ENCODE results near the gene IFRD2. TPM values are rescaled to one million over a fixed set of nuclear protein-coding genes. Genes with fewer than 3 reads are reported as not detected.

Gene IFRD2
- total and polyA plus RNA-seq, 2 of the 13 experiments (the other 11 are each of a cell fraction or from before 2014, with no cell fraction given), result 32.8 to 96.1 TPM

- CTCF ChIA-PET (ENCODE audit: low intra/inter-chr PET ratio, low total read pairs), result no interaction called here
- TF ChIP-seq CEBPZ (IDR thresholded peaks at IDR 0.05; ENCODE audit: low read length), result no peak
- no peak for TF ChIP-seq ZNF354B (CRISPR knock-in tag; IDR thresholded peaks at IDR 0.05)
- TF ChIP-seq HOXA5 (CRISPR knock-in tag; IDR thresholded peaks at IDR 0.05), result no peak
- no peak for TF ChIP-seq SMC3 (IDR thresholded peaks at IDR 0.05; ENCODE audit: low read length)
- TF ChIP-seq, protein P1, sequence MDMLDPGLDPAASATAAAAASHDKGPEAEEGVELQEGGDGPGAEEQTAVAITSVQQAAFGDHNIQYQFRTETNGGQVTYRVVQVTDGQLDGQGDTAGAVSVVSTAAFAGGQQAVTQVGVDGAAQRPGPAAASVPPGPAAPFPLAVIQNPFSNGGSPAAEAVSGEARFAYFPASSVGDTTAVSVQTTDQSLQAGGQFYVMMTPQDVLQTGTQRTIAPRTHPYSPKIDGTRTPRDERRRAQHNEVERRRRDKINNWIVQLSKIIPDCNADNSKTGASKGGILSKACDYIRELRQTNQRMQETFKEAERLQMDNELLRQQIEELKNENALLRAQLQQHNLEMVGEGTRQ (IDR thresholded peaks at IDR 0.05; ENCODE audit: low read depth, low read length), result no peak
- TF ChIP-seq, protein P1 (CRISPR knock-in tag; IDR thresholded peaks at IDR 0.05; ENCODE audit: borderline replicate concordance), result no peak
- no peak for TF ChIP-seq ZNF253 (CRISPR knock-in tag; IDR thresholded peaks at IDR 0.05; ENCODE audit: borderline replicate concordance)
- no peak for TF ChIP-seq FOXK1 (CRISPR knock-in tag; IDR thresholded peaks at IDR 0.05; ENCODE audit: borderline replicate concordance, low read depth)
- TF ChIP-seq ZNF775 (CRISPR knock-in tag; IDR thresholded peaks at IDR 0.05; ENCODE audit: borderline replicate concordance), result no peak
- no peak for TF ChIP-seq MED13 (CRISPR knock-in tag; IDR thresholded peaks at IDR 0.05)
- no peak for TF ChIP-seq ELF1 (CRISPR knock-in tag; IDR thresholded peaks at IDR 0.05)
- TF ChIP-seq RCOR2 (CRISPR knock-in tag; IDR thresholded peaks at IDR 0.05), result no peak
- TF ChIP-seq, protein P2, sequence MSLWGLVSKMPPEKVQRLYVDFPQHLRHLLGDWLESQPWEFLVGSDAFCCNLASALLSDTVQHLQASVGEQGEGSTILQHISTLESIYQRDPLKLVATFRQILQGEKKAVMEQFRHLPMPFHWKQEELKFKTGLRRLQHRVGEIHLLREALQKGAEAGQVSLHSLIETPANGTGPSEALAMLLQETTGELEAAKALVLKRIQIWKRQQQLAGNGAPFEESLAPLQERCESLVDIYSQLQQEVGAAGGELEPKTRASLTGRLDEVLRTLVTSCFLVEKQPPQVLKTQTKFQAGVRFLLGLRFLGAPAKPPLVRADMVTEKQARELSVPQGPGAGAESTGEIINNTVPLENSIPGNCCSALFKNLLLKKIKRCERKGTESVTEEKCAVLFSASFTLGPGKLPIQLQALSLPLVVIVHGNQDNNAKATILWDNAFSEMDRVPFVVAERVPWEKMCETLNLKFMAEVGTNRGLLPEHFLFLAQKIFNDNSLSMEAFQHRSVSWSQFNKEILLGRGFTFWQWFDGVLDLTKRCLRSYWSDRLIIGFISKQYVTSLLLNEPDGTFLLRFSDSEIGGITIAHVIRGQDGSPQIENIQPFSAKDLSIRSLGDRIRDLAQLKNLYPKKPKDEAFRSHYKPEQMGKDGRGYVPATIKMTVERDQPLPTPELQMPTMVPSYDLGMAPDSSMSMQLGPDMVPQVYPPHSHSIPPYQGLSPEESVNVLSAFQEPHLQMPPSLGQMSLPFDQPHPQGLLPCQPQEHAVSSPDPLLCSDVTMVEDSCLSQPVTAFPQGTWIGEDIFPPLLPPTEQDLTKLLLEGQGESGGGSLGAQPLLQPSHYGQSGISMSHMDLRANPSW (CRISPR knock-in tag; IDR thresholded peaks at IDR 0.05; ENCODE audit: borderline replicate concordance), result no peak
- no peak for TF ChIP-seq ZNF704 (CRISPR knock-in tag; IDR thresholded peaks at IDR 0.05; ENCODE audit: borderline replicate concordance)
- no peak for TF ChIP-seq SIX4 (CRISPR knock-in tag; IDR thresholded peaks at IDR 0.05)
Measured at GRCh38 chr3:50241163-50241562, 51.1 kb downstream of the IFRD2 start.

More at GRCh38 chr3:50241163-50241562, 51.1 kb downstream of the IFRD2 start:
- Histone ChIP-seq H3K9me3 (ENCODE audit: low read length) (no peaks in the 10 kb centered on the region), H3K4me3 (replicated peaks in 1 of 3; ENCODE audit: insufficient read depth in 1 of 3, low read depth in 2 of 3, low read length in 3 of 3) (no peak overlapping the region), H3K4me1 (ENCODE audit: insufficient read depth, low read length) (peaks cover 37% of the 10 kb centered on the region), H4K20me1 (ENCODE audit: insufficient read depth, low read length) (no peaks in the 10 kb centered on the region), H3K36me3 (replicated peaks in 1 of 2; ENCODE audit: control insufficient read depth in 1 of 2, insufficient read depth in 2 of 2, low read length in 2 of 2) (0 out of 5 replicates have a peak, but pooled peaks cover 0 to 2% of the 10 kb centered on the region in 2 experiments), H3K4me2 (ENCODE audit: low read depth, low read length) (no peak overlapping the region), H3K9ac (ENCODE audit: insufficient read depth, low read depth, low read length) (no peak overlapping the region), H3K27me3 (ENCODE audit: control insufficient read depth in 1 of 2, insufficient read depth in 2 of 2, low read length in 2 of 2) (no peaks in the 10 kb centered on the region; a peak in 1 of 5 replicates), H3K27ac (ENCODE audit: extremely low read length, insufficient read depth, low read length) (no peak overlapping the region), H3K79me2 (ENCODE audit: insufficient read depth, low read length) (peaks cover 33% of the 10 kb centered on the region), H2AFZ (ENCODE audit: low read length) (no peak overlapping the region)
- no TSS peak for BruUV-seq (replicated peaks)
- no peak for ATAC-seq
- no peak for FAIRE-seq
- no peak for DNase-seq (ENCODE audit: low spot score)
- in situ Hi-C loops (cut with HindIII; ENCODE audit: extremely low pct_ligation_motif_present, low pct_unique_long_range_greater_than_20kb) (no loop called here), intact Hi-C loops (cut with micrococcal nuclease; ENCODE audit: unreplicated experiment) (no loop called here)
- POLR2A ChIA-PET, result no interaction called here
- WGBS (ENCODE audit: low lambda C conversion rate), result 100% methylated on average over 1 of the region's 4 CpGs

Data from HepG2 (cell line).